NCI-H1436 (cell line): ENCODE data around the gene CARD9.
"Not testable (repeated sequence)": the region's sequence is repeated elsewhere in the genome, so short reads cannot be mapped to it uniquely, and the experiment has no call there.

Experiments used
- DNase-seq: peaks from one replicate; lab custom pipeline; 2025; lab: John Stamatoyannopoulos, UW

Gene CARD9, protein sequence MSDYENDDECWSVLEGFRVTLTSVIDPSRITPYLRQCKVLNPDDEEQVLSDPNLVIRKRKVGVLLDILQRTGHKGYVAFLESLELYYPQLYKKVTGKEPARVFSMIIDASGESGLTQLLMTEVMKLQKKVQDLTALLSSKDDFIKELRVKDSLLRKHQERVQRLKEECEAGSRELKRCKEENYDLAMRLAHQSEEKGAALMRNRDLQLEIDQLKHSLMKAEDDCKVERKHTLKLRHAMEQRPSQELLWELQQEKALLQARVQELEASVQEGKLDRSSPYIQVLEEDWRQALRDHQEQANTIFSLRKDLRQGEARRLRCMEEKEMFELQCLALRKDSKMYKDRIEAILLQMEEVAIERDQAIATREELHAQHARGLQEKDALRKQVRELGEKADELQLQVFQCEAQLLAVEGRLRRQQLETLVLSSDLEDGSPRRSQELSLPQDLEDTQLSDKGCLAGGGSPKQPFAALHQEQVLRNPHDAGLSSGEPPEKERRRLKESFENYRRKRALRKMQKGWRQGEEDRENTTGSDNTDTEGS

DNA sequence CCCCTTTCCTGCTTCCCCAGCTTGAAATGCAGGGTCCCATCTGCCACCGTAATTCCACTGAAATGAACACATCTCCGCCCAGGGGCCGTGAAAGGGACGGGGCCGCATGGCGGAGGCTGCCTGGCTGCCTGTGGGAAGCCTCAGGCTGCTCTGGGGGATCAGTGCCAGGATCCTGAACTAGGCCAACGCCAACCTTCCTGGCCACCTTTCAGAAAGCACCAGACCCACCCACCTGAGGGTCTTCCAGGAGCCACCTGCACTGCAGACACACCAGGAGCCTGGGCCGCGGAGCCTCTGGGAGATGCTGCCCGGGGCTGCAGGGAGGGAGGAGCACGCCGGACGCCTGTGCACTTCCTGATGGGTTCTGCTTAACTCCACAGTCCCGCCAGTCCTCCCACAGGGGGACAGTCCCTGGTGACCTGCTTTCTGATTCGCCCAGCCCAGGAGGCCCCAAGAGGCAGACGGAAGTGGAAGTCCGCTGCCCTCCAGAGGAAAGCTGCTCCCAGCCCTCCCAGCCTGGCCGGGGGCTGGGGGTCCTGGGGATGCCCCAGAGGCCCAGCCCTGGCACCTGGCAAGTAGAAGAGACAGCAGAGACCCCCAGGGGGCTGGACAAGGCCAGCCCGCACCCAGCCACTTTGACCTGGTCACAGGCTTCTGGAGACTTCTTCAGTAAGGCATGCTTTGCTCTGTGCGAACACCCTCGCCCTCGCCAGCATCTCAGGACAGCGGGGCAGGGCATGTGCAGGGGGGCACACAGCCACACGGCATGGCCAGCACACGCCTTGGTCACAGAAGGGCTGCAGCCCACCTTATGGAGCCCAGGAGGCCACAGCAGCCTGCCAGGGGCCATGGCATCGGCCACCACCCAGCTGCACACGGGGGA, at the start of gene CARD9:
CARD9 (minus strand) TSS at position 370 of the 883 bp plus-strand sequence. CDS start 1,591 bp downstream, outside the sequence.
- no peak for DNase-seq

DNA sequence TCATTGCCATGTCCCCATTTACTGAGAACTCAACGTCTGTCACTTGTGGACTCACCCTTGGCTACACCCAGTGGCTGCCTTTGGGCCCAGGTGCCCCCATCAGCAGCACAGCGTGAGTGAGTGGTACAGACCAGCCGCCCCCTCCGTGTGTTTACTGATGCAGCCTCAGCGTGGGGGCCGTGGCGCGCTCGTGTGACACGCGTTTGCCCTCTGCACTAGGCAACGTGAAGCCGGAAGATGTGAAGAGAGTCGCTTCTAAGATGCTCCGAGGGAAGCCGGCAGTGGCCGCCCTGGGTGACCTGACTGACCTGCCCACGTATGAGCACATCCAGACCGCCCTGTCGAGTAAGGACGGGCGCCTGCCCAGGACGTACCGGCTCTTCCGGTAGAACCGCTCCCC, 49.4 kb upstream of the CARD9 start:
- DNase-seq: no peak

DNA sequence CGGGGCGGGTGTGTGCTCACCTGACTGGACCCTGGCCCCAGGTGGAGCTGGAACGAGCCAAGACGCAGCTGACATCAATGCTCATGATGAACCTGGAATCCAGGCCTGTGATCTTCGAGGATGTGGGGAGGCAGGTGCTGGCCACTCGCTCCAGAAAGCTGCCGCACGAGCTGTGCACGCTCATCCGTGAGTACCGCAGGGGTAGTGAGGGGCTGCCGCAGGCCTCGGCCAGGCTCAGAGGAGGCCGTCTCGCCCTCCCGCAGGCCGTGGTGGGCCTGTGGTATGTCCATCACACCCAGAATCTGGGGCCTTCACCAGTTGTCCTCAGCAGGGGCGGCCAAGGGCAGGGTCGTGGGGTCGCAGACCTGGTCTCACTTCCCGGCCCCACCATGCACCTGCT, 48.3 kb upstream of the CARD9 start:
- no peak for DNase-seq

DNA sequence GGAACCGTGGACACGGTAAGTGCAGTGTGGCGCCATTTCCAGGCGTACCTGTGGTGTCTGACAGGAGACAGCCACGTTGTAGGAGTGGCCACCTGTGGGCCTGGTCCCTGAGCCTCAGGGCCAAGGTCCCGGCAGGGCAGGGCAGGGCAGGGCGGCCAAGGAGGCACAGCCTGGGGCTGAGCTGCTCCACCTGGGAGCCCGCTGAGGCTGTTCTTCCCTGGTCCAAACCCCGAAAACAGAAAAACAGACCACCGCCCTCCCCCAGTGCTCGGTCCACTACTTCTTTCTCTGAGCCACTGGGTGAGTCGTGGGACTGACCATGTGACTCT, 45.6 kb upstream of the CARD9 start:
- DNase-seq: no peak

DNA sequence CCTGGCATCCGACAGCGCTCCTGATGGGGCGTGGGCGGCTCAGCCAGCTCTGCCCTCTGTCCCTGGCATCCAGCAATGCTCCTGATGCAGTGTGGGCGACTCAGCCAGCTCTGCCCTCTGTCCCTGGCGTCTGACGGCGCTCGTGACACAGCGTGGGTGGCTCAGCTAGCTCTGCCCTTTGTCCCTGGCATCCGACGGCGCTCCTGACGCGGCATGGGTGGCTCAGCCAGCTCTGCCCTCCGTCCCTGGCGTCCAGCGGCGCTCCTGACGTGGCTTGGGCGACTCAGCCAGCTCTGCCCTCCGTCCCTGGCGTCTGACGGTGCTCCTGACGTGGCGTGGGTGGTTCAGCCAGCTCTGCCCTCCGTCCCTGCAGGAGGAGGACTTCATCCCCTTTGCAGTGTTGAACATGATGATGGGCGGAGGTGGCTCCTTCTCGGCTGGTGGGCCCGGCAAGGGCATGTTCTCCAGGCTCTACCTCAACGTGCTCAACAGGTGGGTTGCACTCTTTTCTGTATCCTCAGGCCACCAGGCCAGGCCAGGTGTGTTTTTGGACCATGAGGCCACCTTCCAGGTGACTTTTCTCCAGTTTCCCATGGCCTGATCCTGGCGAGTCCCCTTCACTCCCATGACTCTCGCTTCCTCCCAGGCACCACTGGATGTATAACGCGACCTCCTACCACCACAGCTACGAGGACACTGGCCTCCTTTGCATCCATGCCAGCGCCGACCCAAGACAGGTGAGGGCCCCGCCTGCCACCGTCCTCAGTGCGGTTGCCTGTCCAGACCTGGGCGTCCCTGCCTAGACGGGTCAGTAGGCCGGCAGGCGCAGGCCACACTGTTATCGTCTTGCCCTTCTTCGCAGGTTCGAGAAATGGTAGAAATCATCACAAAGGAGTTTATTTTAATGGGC, 45.0 kb upstream of the CARD9 start:
- no peak for DNase-seq

DNA sequence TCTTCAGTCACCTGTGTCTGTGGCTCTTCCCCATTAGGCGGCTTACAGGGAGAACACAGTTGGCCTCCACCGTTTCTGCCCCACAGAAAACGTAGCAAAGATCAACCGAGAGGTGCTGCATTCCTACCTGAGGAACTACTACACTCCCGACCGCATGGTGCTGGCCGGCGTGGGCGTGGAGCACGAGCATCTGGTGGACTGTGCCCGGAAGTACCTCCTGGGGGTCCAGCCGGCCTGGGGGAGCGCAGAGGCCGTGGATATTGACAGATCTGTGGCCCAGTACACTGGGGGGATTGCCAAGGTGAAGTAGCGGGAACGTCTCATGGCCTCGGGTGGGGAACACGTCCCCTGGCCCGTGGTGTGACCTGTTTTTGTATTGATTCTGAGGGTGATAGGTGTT, 43.4 kb upstream of the CARD9 start:
- DNase-seq: no peak

DNA sequence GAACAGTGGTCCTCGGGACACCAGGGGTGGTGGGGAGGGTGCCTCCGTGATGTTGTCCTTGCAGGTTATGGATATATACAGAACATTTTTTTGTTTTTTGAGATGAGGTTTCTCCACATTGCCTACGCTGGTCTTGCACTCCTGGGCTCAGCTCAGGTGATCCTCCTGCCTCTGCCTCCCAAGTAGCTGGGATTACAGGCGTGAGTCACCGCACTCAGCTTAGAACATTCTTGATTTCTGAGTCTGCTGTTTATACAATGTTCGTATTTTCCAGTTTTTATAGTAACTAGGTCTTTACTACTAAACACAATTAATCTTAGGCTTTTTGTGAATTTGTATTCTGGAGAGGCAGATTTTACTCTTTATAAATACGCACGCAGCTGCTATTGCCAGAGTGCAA, 43.0 kb upstream of the CARD9 start:
- no peak for DNase-seq

DNA sequence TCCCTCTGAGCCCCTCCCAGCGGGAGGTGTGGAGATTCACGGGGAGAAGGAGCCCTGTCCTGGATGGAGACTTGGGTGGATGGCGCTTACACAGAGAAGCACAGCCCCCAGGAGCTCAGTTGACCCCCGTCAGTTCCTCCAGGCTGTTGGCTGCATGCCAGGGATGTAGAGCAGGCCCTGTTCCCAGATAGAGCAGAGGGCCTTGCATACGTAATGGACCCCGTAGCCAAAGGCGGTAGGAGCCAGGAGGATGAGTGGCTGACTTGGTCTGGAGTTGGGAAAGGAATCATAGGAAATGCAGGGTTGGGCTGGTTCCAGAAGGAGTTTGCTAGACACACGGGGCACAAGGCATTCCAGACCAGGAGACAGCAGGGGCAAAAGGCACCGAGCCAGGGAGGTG, 39.5 kb upstream of the CARD9 start:
- DNase-seq: no peak

DNA sequence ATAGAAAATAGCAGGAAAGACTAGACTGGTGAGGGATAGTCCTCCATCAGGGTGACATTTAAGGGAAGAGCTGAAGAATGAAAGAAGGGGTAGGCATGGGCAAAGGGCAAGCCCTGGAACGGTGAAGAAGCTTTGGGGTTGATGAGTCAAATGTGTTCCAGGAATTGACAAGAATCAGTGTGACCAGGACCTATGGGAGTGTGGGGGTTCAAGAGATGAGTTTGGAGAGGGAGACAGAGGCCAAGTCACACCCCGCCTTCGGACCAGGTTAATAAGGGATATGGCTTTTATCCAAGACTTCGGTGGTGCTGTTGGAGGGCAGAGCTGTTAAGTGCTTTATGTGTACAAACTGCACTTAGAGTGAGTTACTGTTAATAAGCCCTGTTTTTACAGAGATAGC, 37.9 kb upstream of the CARD9 start:
- no peak for DNase-seq

DNA sequence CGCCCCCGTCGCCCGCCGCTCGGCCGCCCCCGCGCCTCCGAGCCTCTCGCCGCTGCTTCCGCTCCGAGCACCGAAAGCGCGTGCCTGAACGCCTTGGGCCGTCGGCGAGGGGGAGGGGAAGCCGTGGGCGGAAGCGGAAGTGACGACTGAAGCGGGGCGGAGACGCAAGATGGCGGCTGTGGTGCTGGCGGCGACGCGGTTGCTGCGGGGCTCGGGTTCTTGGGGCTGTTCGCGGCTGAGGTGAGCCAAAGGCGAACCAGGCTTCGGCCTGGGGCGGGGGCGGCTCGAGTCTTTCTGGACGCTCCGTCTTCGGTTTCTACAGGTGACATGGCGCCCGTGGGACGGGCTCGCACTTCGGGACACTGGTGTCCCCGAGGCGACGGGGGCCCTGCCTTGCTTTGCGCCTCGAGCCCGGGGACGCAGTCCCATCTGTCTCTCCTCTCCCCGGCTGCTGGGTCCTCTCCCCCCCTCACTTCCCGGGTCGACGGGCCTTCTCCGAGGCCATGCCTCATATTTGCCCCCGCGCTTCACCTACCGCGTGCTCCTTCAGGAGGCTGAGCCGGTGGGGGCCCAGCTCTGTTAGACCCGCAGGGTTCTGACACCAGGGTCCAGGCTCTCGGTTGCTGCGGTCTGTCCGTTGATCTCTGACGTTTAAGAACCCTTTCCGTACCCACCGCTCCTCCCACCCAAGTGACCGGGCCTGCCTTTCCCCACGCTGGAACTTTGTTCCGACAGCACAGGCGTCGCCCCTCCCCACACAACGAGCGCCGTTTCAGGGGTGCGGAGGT, 37.2 kb upstream of the CARD9 start, which contains the start of the genes ENTR1 and PMPCA:
ENTR1 (minus strand) TSS at position 115 of the 788 bp plus-strand sequence. CDS start 217 bp downstream, outside the sequence.
PMPCA (plus strand) TSS at position 159 of the 788 bp plus-strand sequence; CDS start at position 170, 11 bp downstream.
- peak; percentile 83 for DNase-seq

DNA sequence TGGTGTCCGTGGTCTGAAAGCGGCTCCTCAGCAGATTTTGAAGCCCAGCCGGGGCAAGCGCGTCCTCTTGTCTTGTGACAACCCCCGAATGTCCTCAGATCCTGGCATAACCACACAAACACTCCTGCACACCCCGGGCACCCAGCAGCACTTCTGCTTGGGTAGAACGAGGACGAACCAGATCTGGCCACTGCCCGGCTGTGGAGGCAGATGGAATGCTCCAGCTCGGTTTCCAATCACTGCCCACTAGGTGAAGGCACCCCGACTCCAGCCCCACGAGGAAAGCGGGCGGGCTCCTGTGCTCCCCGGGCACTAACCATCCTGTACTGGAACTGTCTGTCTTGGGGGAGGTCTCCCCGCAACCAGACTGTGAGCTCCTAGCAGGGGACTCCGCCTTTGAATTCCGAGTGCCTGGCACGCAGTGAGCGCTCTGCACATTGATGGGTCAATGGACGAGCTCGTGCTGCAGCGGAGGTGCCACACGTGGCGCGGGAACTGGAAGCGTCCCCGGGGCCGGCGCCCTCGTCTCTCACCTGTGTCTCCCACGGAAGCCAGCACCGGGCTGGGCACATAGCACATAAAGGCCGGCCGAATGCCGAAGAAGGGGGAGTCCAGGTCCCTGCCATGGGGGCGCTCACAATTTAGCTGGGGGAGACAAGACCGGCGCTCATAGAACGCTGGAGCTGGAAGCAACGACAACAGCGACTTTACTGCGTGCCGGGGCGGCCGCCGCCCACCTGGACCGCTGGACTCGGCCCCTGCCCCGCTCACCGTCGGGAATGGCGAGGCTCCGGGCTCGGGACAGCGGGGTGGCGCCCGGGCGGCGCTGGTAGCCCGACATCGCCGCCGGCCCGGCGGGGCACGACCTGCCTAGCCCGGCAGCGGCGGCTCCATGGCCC, 36.3 kb upstream of the CARD9 start:
- no peak for DNase-seq

DNA sequence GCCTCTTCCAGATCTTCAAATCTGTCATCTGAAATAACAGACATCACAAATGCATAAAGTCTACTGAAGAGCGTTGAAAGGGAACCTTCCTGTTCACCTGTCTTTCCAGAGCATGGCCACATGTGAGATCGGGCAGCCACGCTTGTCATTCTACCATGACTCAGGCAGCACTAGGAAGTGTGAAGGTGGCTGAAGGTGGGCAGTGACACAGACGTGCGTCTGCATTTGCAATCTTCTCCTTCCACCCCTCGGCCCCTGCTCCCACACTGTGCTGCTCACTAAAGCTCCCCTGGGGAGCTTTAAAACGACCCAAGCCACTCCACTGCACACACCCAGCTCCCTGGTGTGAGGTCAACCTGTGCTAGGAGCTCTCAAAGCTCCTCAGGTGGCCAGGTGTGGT, 34.4 kb upstream of the CARD9 start:
- no peak for DNase-seq

DNA sequence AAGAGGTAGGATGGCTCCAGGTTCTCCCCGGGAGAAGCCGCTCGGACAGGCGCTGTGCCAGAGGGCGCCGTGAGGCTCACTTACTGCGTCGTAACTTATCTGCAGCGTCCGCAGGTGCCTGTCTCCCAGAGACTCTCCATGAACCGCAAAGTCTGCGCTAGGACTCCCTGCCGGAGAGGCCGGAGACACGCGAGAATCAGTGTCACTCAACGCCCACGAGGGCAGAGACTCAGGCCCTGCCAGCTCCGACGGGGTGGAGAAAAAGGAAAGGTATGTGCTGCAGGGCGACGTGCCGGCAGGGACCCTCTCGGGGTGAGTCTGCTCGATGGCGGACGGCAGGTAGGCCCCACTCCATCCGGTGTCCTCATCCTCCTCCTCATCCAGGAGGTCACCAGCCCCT, 33.6 kb upstream of the CARD9 start:
- not testable (repeated sequence) for DNase-seq

DNA sequence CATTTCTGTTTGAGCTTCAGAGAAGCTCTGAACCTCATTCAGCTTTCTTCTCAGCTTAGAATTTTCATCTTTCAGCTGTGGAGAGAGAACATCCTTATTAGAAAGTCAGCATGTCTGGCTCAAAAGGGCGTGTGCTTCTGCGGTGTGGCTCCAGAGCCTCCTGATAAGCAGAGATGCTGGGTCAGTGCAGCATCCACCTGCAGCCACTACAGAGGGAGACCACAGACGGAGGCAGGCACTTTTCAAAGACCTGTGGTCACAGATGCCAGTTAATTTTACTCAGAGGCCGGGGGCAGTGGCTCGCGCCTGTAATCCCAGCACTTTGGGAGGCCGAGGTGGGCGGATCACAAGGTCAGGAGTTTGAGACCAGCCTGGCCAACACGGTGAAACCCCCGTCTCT, 32.4 kb upstream of the CARD9 start:
- DNase-seq: not testable (repeated sequence)

DNA sequence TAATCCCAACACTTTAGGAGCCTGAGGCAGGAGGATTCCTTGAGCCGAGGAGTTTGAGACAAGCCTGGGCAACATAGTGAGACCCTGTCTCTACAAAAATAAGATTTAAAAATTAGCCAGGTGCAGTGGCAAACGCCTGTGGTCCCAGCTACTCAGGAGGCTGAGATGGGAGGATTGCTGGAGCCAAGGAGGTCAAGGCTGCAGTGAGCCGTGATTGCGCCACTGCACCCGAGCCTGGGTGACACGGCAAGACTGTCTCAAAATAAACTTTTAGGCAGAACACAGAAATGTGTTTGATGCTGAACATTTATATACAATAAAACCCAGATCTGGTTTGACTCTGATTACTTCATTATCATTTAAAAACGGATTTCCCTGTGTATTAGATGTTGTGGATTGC, 32.0 kb upstream of the CARD9 start:
- no peak for DNase-seq

DNA sequence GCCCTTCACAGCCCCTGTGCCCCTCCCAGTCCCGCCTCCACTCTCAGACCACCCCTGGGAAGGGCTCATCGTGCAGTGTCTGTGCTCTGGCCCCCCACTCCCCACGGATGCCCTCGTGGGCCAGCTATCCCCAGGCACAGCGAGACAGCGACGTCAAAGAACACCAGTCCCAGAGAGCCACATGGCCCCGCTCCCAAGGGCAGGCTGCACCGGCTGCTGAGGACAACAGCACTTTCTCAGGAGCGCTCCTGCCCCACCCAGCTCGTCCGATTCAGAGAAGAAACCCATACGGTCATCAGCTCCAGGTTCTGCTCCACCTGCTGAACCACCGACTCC, 31.3 kb upstream of the CARD9 start:
- DNase-seq: no peak

DNA sequence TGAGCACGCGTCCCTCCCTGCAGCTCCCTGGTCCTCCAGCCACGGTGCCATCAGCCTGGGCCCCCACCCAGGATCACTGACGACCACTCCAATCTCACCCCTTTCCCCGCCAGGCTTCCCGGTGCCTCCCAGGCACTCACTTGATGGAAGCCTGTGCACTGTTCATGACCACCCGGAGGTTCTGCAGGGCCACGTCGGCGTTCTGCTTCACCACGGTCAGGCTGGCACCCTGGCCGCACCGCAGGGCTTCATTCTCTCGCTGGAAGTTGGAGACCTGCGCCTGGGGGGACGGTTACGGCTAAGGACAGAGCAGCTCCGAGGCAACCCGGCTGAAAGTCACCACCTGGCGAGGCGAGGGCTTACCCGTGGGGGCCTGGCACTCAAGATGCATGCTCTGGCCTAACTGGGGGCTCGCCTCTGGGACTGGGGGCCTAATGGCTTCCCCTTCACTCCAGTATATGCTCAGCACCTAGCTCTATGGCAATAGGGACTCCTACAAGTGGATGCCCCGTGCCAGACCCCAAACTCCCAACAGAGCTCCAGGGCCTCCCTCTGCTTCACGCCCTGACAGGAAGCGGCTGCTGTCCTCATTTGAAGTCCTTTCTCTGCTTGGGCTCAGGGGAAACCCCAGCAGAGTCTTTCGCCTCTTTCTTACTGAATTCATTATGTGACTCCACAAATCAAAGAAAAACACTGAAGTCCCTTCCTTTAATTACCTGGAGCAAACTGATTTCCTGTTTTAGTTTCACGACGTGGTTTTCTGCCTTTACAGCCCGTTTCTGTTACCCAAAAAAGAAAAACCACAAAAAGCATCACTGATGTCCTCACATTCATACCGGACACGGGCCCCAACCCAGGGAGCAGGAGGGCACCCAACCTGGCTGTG, 30.7 kb upstream of the CARD9 start:
- no peak for DNase-seq

DNA sequence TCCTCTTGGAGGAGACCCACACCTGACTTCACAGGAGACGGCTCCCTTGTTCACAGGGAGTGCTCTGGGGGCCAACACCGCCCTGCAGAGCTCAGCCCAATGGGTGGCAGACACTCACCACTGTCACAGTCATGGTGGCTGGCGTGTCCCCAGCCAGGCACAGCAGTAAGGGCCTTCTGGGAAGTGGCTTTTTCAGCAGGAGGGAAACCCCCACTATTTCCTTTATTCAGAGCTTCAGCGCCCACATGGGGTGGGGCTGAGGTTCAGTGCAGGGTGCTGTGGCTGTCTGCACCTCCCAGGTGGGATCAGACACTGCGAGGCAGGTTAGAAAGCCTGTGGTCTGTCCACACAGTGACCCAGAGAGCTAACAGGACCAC, 30.1 kb upstream of the CARD9 start:
- DNase-seq: no peak

DNA sequence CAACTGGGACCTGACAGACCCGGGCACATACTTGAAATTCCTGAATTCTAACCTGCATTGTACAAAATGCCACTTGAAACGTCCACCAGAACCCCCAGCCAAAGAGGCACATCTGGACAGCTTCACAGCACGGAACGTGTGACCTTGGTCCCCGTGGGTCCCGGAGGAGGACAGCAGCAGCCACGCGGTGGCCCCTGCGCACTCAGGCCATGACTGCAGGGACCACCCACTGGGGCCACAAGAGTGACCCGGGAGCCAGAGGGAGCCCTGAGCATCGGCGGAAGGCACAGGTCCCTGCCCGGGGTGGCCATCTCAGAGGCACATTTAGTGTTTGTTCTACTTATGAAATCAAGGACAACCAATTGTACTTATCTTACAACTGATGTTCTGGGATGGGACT, 28.6 kb upstream of the CARD9 start:
- DNase-seq: no peak
